RWPE2 (cell line): ENCODE data around the gene ATG101.

Experiments used
- ATAC-seq: fragments of 200-7000 bp; cut with Tn5 transposase; 3 replicates; pipeline ENCODE4 v1.9.1; 2021; ENCODE audit warnings: low read depth
- DNase-seq: peaks from one replicate; pipeline ENCODE4 v3.0.0-alpha.2; 2020; ENCODE audit warnings: low spot score
- H3K27ac ChIP-seq: fragments of 450-650 bp; 2 replicates; pipeline ENCODE4 v1.5.1; 2017; ENCODE audit warnings: mild to moderate bottlenecking; ENCODE audit not compliant: poor library complexity, severe bottlenecking
- H3K27me3 ChIP-seq: fragments of 250-450 bp; sonication (Bioruptor Pico); 2 replicates; pipeline ENCODE4 v1.5.1; 2021; ENCODE audit warnings: mild to moderate bottlenecking, moderate library complexity; ENCODE audit not compliant: insufficient read depth, poor library complexity, severe bottlenecking
- H3K36me3 ChIP-seq: fragments of 250-450 bp; sonication (Bioruptor Pico); 2 replicates; pipeline ENCODE4 v1.5.1; 2020; ENCODE audit warnings: low read depth, mild to moderate bottlenecking, moderate library complexity
- H3K4me1 ChIP-seq: fragments of 250-450 bp; sonication (Bioruptor Pico); 2 replicates; pipeline ENCODE4 v1.5.1; 2021; ENCODE audit warnings: mild to moderate bottlenecking, moderate library complexity; ENCODE audit not compliant: insufficient read depth, poor library complexity, severe bottlenecking
- H3K4me3 ChIP-seq: fragments of 250-450 bp; sonication (Bioruptor Pico); 2 replicates; pipeline ENCODE4 v1.5.1; 2021; ENCODE audit warnings: mild to moderate bottlenecking, moderate library complexity; ENCODE audit not compliant: severe bottlenecking
- H3K9me3 ChIP-seq: fragments of 250-450 bp; sonication (Bioruptor Pico); 2 replicates; pipeline ENCODE4 v1.5.1; 2021; ENCODE audit warnings: mild to moderate bottlenecking, moderate library complexity; ENCODE audit not compliant: severe bottlenecking
- CTCF ChIP-seq: fragments of 450-650 bp; IDR thresholded peaks from one replicate; pipeline ENCODE4 v1.5.1; 2017; ENCODE audit warnings: mild to moderate bottlenecking, moderate library complexity; ENCODE audit not compliant: poor library complexity, severe bottlenecking

The ATG101 gene

DNA sequence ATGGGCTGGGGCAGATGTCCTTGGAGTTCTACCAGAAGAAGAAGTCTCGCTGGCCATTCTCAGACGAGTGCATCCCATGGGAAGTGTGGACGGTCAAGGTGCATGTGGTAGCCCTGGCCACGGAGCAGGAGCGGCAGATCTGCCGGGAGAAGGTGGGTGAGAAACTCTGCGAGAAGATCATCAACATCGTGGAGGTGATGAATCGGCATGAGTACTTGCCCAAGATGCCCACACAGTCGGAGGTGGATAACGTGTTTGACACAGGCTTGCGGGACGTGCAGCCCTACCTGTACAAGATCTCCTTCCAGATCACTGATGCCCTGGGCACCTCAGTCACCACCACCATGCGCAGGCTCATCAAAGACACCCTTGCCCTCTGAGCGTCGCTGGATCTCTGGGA is 7.0 kb downstream of the ATG101 start:
- H3K27me3 ChIP-seq, result no peaks in the 10 kb centered on the region
- DNase-seq, result no peak
- no peak for TF ChIP-seq CTCF
- no peak for ATAC-seq
- no peaks in the 10 kb centered on the region for H3K4me1 ChIP-seq
- H3K4me3 ChIP-seq, result no peak overlapping the region
- peaks cover 48% of the 10 kb centered on the region for H3K36me3 ChIP-seq
- H3K9me3 ChIP-seq, result no peaks in the 10 kb centered on the region
- no peak overlapping the region for H3K27ac ChIP-seq

DNA sequence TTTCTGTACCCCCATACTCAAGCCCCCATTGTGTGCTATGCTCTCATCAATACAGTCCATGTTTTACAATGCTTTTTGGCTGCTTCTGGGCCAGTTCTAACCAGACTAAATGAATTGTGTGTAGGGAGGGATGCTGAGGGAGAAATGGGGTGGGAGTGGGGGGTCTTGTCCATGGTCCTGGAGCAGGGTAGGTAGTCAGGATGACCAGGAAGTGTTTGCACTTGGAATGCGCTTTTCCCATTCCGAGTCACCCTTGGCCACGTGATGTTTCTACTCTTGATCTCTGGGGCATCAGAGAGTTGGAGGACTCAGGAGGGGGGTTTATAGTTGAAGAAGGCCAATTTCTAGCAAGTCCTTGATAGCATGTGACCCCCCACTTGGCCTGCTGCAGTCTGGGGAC is 8.5 kb downstream of the ATG101 start:
- no peak for TF ChIP-seq CTCF
- Histone ChIP-seq H3K36me3 (peaks cover 35% of the 10 kb centered on the region), H3K9me3 (no peaks in the 10 kb centered on the region), H3K27me3 (no peaks in the 10 kb centered on the region), H3K27ac (no peak overlapping the region), H3K4me1 (no peaks in the 10 kb centered on the region), H3K4me3 (no peak overlapping the region)
- no peak for ATAC-seq
- no peak for DNase-seq

GRCh38 chr12:52079576-52080402 is 10.0 kb downstream of the ATG101 start, which contains the start of gene SMIM41:
Gene SMIM41, plus strand, starts transcription at chr12:52079704. Its CDS starts 76 bp downstream, at chr12:52079780.
- Histone ChIP-seq H3K4me3 (no peak within 1 kb of the TSS), H3K27ac (no peak within 1 kb of the TSS), H3K9me3 (no peaks in the 10 kb centered on the region), H3K36me3 (peaks cover 23% of the 10 kb centered on the region), H3K27me3 (no peaks in the 10 kb centered on the region), H3K4me1 (no peaks in the 10 kb centered on the region)
- no peak for ATAC-seq
- TF ChIP-seq CTCF, result no peak
- no peak for DNase-seq

DNA sequence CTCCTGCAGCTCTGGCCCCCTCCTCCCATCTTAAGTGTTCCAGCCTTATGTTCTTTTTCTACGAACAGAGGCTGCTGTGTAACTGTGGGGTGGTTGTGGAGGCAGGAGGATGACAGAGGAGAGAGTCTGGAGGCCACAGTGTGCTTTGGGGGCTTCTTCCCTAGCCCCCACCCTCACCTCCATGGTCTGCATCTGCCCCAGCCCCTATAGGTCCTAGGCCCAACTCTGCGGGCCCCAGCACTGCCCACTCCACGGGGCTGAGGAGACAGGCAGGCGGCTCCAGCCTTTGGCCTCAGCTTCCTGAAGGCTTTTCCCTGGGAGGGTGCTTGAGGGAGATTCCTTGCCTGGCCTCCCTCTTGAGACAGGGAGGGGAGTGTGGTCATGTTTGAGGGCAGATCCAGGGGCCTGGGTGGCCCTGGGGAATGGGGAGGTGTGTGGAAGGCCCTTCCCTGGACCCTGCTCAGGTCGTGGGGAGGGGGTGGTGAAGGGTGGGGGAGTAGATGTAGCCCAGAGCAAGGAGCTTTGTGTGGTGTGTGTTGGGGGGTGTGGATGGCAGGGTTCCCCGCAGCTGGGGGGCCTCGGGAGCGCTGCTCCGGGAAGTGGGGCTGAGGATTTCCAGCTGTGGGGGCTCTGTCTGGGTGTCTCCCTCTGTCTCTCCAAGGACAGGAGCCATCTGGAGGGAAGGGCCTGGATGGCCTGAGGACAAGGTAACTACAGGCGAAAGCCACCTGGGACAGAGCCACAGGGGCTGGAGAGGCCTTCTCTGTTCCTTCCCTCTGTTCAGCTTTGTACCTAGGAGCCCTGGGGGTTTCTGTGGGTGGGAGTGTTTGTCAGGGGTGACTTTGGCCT is 10.8 kb downstream of the ATG101 start:
- Histone ChIP-seq H3K27me3 (no peaks in the 10 kb centered on the region), H3K4me3 (no peak overlapping the region), H3K4me1 (no peaks in the 10 kb centered on the region), H3K36me3 (peaks cover 16% of the 10 kb centered on the region), H3K9me3 (no peaks in the 10 kb centered on the region), H3K27ac (no peak overlapping the region)
- ATAC-seq (no peak), DNase-seq (no peak)
- TF ChIP-seq CTCF, result no peak
